ENCODE data around the gene HTR1E.
"Not testable (repeated sequence)": the region's sequence is repeated elsewhere in the genome, so short reads cannot be mapped to it uniquely, and the experiment has no call there.

DNA sequence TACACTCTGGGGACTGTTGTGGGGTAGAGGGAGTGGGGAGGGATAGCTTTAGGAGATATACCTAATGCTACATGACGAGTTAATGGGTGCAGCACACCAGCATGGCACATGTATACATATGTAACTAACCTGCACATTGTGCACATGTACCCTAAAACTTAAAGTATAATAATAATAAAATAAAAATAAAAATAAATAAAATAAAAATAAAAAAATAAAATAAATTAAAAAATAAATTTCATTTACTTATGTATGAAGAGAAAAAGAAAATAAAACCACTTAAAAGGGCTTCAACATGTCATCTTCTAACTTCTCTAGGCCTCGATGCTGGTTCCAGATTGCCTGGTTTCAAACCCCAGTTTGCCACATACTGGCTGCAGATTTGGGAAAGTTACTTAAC lies 10.2 kb upstream of the HTR1E start:
- not testable (repeated sequence) for TF ChIP-seq CTCF (conservative IDR thresholded peaks at IDR 0.05; ENCODE audit: low read depth, low read length); EZH2 (IDR thresholded peaks at IDR 0.05; ENCODE audit: borderline replicate concordance, low read depth, low read length, poor library complexity, severe bottlenecking)
